Stimulated activated CD8-positive, alpha-beta memory T cell treated with anti-CD3 and anti-CD28 coated beads, Interleukin-15, amount 100 ng/mL, for 1 hour (primary cell): ENCODE data around the gene PCMT1.

ENCODE experiments used
- DNase-seq: peaks from one replicate; pipeline ENCODE4 v3.0.0-alpha.2; 2020; ENCODE audit warnings: low read depth

Gene PCMT1

GRCh38 chr6:149855040-149855654 is 105.6 kb downstream of the PCMT1 start:
- no peak for DNase-seq

- DNase-seq = no peak
These were observed 106.2 kb downstream of the PCMT1 start for GRCh38 chr6:149855741-149856140.

GRCh38 chr6:149856256-149856994 is 106.9 kb downstream of the PCMT1 start:
- DNase-seq = no peak

GRCh38 chr6:149857541-149857940 is 108.0 kb downstream of the PCMT1 start:
- no peak for DNase-seq

GRCh38 chr6:149859368-149859767 is 109.8 kb downstream of the PCMT1 start:
- no peak for DNase-seq

GRCh38 chr6:149859938-149860337 is 110.4 kb downstream of the PCMT1 start:
- no peak for DNase-seq

GRCh38 chr6:149860513-149860833 is 110.9 kb downstream of the PCMT1 start:
- DNase-seq = no peak
